Measurements from ENCODE around the gene TRAF6. TPM values are rescaled to one million over a fixed set of nuclear protein-coding genes. Genes with fewer than 3 reads are reported as not detected.

The TRAF6 gene
- polyA plus RNA-seq, 2 of the 4 experiments (the other 2 are of a cell fraction) = 4.6 to 9.6 TPM

GRCh38 chr11:36465449-36466163 is 44.5 kb downstream of the TRAF6 start:
- FAIRE-seq (no peak), DNase-seq (ENCODE audit: low read depth in 1 of 2, low spot score in 1 of 2) (no peak), ATAC-seq (no peak)
- Histone ChIP-seq H3K9me3 (no peaks in the 10 kb centered on the region), H3K4me3 (no peak overlapping the region), H3K4me1 (no peaks in the 10 kb centered on the region), H3K27ac (no peak overlapping the region), H3K4me2 (no peak overlapping the region)
- TF ChIP-seq MAZ (IDR thresholded peaks at IDR 0.05; ENCODE audit: borderline replicate concordance, low read depth, low read length) (no peak), E2F6 (IDR thresholded peaks at IDR 0.05; ENCODE audit: borderline replicate concordance, low read depth) (no peak), NR3C1 (IDR thresholded peaks at IDR 0.05) (no peak), USF2 (IDR thresholded peaks at IDR 0.05) (no peak), RAD21 (conservative IDR thresholded peaks at IDR 0.05 in 1 of 2, IDR thresholded peaks at IDR 0.05 in 1 of 2) (no peak), HOXB5 (CRISPR knock-in tag; IDR thresholded peaks at IDR 0.05) (no peak), MYC (IDR thresholded peaks at IDR 0.05; ENCODE audit: borderline replicate concordance, low read length) (no peak), NPAS2 (CRISPR knock-in tag; IDR thresholded peaks at IDR 0.05; ENCODE audit: borderline replicate concordance) (no peak), RARB (CRISPR knock-in tag; IDR thresholded peaks at IDR 0.05) (no peak), HEYL (CRISPR knock-in tag; IDR thresholded peaks at IDR 0.05) (no peak), ELK1 (IDR thresholded peaks at IDR 0.05; ENCODE audit: low read depth, low read length) (no peak), ZNF302 (CRISPR knock-in tag; IDR thresholded peaks at IDR 0.05) (no peak), RNF2 (IDR thresholded peaks at IDR 0.05; ENCODE audit: borderline replicate concordance, low read depth) (no peak), CHD4 (IDR thresholded peaks at IDR 0.05; ENCODE audit: borderline replicate concordance) (no peak), ZSCAN20 (CRISPR knock-in tag; IDR thresholded peaks at IDR 0.05) (no peak), HMGXB4 (CRISPR knock-in tag; IDR thresholded peaks at IDR 0.05; ENCODE audit: borderline replicate concordance) (no peak), HES2 (IDR thresholded peaks at IDR 0.05) (no peak), TP53 (CRISPR knock-in tag; IDR thresholded peaks at IDR 0.05) (no peak), SMC3 (IDR thresholded peaks at IDR 0.05) (no peak), HOXB13 (CRISPR knock-in tag; IDR thresholded peaks at IDR 0.05; ENCODE audit: low read depth) (no peak)
- CTCF ChIA-PET = interaction anchor here (0.7 to 3.4 kb wide), 6 partner anchors 8 to 174 kb away, joined by 3 to 13 read pairs (median 4); no protein-coding TSS in a partner anchor
- 91% methylated on average over 4 of the region's 4 CpGs for WGBS (ENCODE audit: missing lambda C conversion rate)
- POLR2A ChIA-PET = no interaction called here

- ChIA-PET POLR2A (no interaction called here), CTCF (interaction anchor here (0.7 to 2.0 kb wide), 7 partner anchors 9 to 172 kb away, joined by 3 to 8 read pairs (median 3); no protein-coding TSS in a partner anchor)
- Histone ChIP-seq H3K4me1 (no peaks in the 10 kb centered on the region), H3K27ac (no peak overlapping the region), H3K4me3 (no peak overlapping the region), H3K9me3 (no peaks in the 10 kb centered on the region), H3K4me2 (no peak overlapping the region)
- WGBS (ENCODE audit: missing lambda C conversion rate) = 68% methylated on average over 3 of the region's 3 CpGs
- ATAC-seq (no peak), FAIRE-seq (no peak), DNase-seq (ENCODE audit: low read depth in 1 of 2, low spot score in 1 of 2) (no peak)
- no peak for TF ChIP-seq HOXA7 (CRISPR knock-in tag; IDR thresholded peaks at IDR 0.05)
- TF ChIP-seq HMGXB4 (CRISPR knock-in tag; IDR thresholded peaks at IDR 0.05; ENCODE audit: borderline replicate concordance) = no peak
- no peak for TF ChIP-seq PHF8 (IDR thresholded peaks at IDR 0.05; ENCODE audit: borderline replicate concordance, low read depth)
- TF ChIP-seq ZSCAN20 (CRISPR knock-in tag; IDR thresholded peaks at IDR 0.05) = no peak
- no peak for TF ChIP-seq RNF2 (IDR thresholded peaks at IDR 0.05; ENCODE audit: borderline replicate concordance, low read depth)
These were observed 45.4 kb downstream of the TRAF6 start for GRCh38 chr11:36464720-36465119.
